Trophoblast cell (in vitro differentiated cells and primary cell): Measurements from ENCODE around the gene DESI2.

Experiments used
- DNase-seq, 2 donors: peaks; one replicate each; pipeline ENCODE4 v3.0.0-alpha.2; 2016
- H2AFZ ChIP-seq: 2 replicates; pipeline ENCODE4 v1.6.1; 2013; ENCODE audit warnings: low read length, moderate library complexity, mild to moderate bottlenecking; ENCODE audit not compliant: insufficient read depth, poor library complexity
- H2AK5ac ChIP-seq: 2 replicates; pipeline ENCODE4 v1.6.1; 2013; ENCODE audit warnings: mild to moderate bottlenecking, low read length
- H2BK120ac ChIP-seq: 2 replicates; pipeline ENCODE4 v1.6.1; 2013; ENCODE audit warnings: low read length, mild to moderate bottlenecking, moderate library complexity; ENCODE audit not compliant: insufficient read depth, poor library complexity
- H2BK12ac ChIP-seq: 2 replicates; pipeline ENCODE4 v1.6.1; 2013; ENCODE audit warnings: mild to moderate bottlenecking, low read length, moderate library complexity
- H2BK5ac ChIP-seq: 2 replicates; pipeline ENCODE4 v1.6.1; 2013; ENCODE audit warnings: low read length, low read depth, moderate library complexity, mild to moderate bottlenecking; ENCODE audit not compliant: poor library complexity
- H3K14ac ChIP-seq: 2 replicates; pipeline ENCODE4 v1.6.1; 2013; ENCODE audit warnings: mild to moderate bottlenecking, low read length
- H3K18ac ChIP-seq: 2 replicates; pipeline ENCODE4 v1.6.1; 2013; ENCODE audit warnings: mild to moderate bottlenecking, low read length
- H3K23ac ChIP-seq: 2 replicates; pipeline ENCODE4 v1.6.1; 2013; ENCODE audit warnings: low read length
- H3K27ac ChIP-seq: 2 replicates; pipeline ENCODE4 v1.5.1; 2013; ENCODE audit warnings: low read depth, mild to moderate bottlenecking, inconsistent platforms, low read length, moderate library complexity
- H3K27me3 ChIP-seq: 2 replicates; pipeline ENCODE4 v1.6.1; 2013; ENCODE audit warnings: inconsistent platforms, mild to moderate bottlenecking, low read length, moderate library complexity; ENCODE audit not compliant: insufficient read depth
- H3K36me3 ChIP-seq, 2 experiments: 1 replicate in 1 of 2; 2 replicates in 1 of 2; pipeline ENCODE4 v1.6.1; 2013; ENCODE audit warnings: low read length in 2 of 2, mild to moderate bottlenecking in 2 of 2, moderate library complexity in 1 of 2; ENCODE audit not compliant: insufficient read depth in 2 of 2, control insufficient read depth in 1 of 2
- H3K4ac ChIP-seq: 2 replicates; pipeline ENCODE4 v1.6.1; 2013; ENCODE audit warnings: low read depth, mild to moderate bottlenecking, low read length, moderate library complexity
- H3K4me1 ChIP-seq, 2 experiments: 1 replicate in 1 of 2; 2 replicates in 1 of 2; pipeline ENCODE4 v1.6.1; 2013; ENCODE audit warnings: low read length in 2 of 2, mild to moderate bottlenecking in 2 of 2, moderate library complexity in 1 of 2; ENCODE audit not compliant: insufficient read depth in 2 of 2, control insufficient read depth in 1 of 2
- H3K4me2 ChIP-seq: 2 replicates; pipeline ENCODE4 v1.6.1; 2013; ENCODE audit warnings: inconsistent platforms, mild to moderate bottlenecking, low read length, moderate library complexity
- H3K4me3 ChIP-seq: 2 replicates; pipeline ENCODE4 v1.5.1; 2013; ENCODE audit warnings: mild to moderate bottlenecking, low read depth, low read length, inconsistent platforms
- H3K79me1 ChIP-seq: one replicate; pipeline ENCODE4 v1.6.1; 2013; ENCODE audit warnings: low read length
- H3K79me2 ChIP-seq: 2 replicates; pipeline ENCODE4 v1.6.1; 2013; ENCODE audit warnings: low read length, mild to moderate bottlenecking; ENCODE audit not compliant: control insufficient read depth, insufficient read depth, poor library complexity
- H3K9ac ChIP-seq: 2 replicates; pipeline ENCODE4 v1.6.1; 2013; ENCODE audit warnings: mild to moderate bottlenecking, low read length
- H3K9me3 ChIP-seq: 2 replicates; pipeline ENCODE4 v1.6.1; 2013; ENCODE audit warnings: low read depth, mild to moderate bottlenecking, control low read depth, inconsistent platforms, low read length; ENCODE audit not compliant: insufficient read depth
- H4K12ac ChIP-seq: 2 replicates; pipeline ENCODE4 v1.6.1; 2013; ENCODE audit warnings: low read depth, mild to moderate bottlenecking, low read length, moderate library complexity
- H4K8ac ChIP-seq: 2 replicates; pipeline ENCODE4 v1.6.1; 2013; ENCODE audit warnings: low read depth, mild to moderate bottlenecking, low read length, moderate library complexity
- H4K91ac ChIP-seq: one replicate; pipeline ENCODE4 v1.6.1; 2013; ENCODE audit warnings: low read depth, mild to moderate bottlenecking, low read length, moderate library complexity
- WGBS: extraction: QIAGEN DNeasy Blood & Tissue Kit; methylation state at CpG from one replicate; pipeline ENCODE4 v1.1.7; 2013; ENCODE audit warnings: missing lambda C conversion rate; ENCODE audit not compliant: insufficient read length, insufficient coverage; ENCODE audit errors: extremely low coverage; 5-methylcytosine and 5-hydroxymethylcytosine counted together

The DESI2 gene

GRCh38 chr1:244640917-244641316 is 12.0 kb upstream of the DESI2 start:
- Histone ChIP-seq H4K12ac (no peak overlapping the region), H3K9me3 (no peaks in the 10 kb centered on the region), H3K79me1 (no peaks in the 10 kb centered on the region), H3K79me2 (no peaks in the 10 kb centered on the region), H4K8ac (no peak overlapping the region), H2AFZ (no peak overlapping the region), H3K23ac (no peak overlapping the region), H3K14ac (no peak overlapping the region), H2BK5ac (no peak overlapping the region), H3K4ac (no peak overlapping the region), H4K91ac (no peak overlapping the region), H3K27me3 (no peaks in the 10 kb centered on the region), H2BK120ac (no peak overlapping the region), H3K4me2 (no peak overlapping the region), H3K27ac (no peak overlapping the region), H3K4me1 (no peaks in the 10 kb centered on the region), H3K36me3 (no peaks in the 10 kb centered on the region), H3K18ac (no peak overlapping the region), H2BK12ac (no peak overlapping the region), H2AK5ac (no peak overlapping the region), H3K4me3 (no peak overlapping the region), H3K9ac (no peak overlapping the region)
- no CpG with 5 or more reads among the region's 6 CpGs for WGBS
- no peak for DNase-seq

- H2AFZ ChIP-seq: no peak overlapping the region
- H3K36me3 ChIP-seq: no peaks in the 10 kb centered on the region
- no peak overlapping the region for H3K27ac ChIP-seq
- no peak overlapping the region for H3K4me2 ChIP-seq
- H3K18ac ChIP-seq: no peak overlapping the region
- H3K4me1 ChIP-seq: no peaks in the 10 kb centered on the region
- H3K27me3 ChIP-seq: no peaks in the 10 kb centered on the region
- no peak overlapping the region for H2AK5ac ChIP-seq
- no peak overlapping the region for H3K14ac ChIP-seq
- WGBS: no CpG with 5 or more reads among the region's 16 CpGs
- H4K12ac ChIP-seq: no peak overlapping the region
- no peak overlapping the region for H2BK120ac ChIP-seq
- no peaks in the 10 kb centered on the region for H3K79me2 ChIP-seq
- H2BK12ac ChIP-seq: no peak overlapping the region
- H2BK5ac ChIP-seq: no peak overlapping the region
- H3K4ac ChIP-seq: no peak overlapping the region
- DNase-seq: no peak
- no peak overlapping the region for H4K8ac ChIP-seq
- no peak overlapping the region for H3K4me3 ChIP-seq
- no peak overlapping the region for H3K23ac ChIP-seq
- no peak overlapping the region for H4K91ac ChIP-seq
- H3K79me1 ChIP-seq: no peaks in the 10 kb centered on the region
- no peak overlapping the region for H3K9ac ChIP-seq
- no peaks in the 10 kb centered on the region for H3K9me3 ChIP-seq
Observed at GRCh38 chr1:244642526-244642925, 10.4 kb upstream of the DESI2 start.

- H3K4me2 ChIP-seq: no peak overlapping the region
- no peak overlapping the region for H2BK5ac ChIP-seq
- no peaks in the 10 kb centered on the region for H3K4me1 ChIP-seq
- H3K18ac ChIP-seq: no peak overlapping the region
- no peak overlapping the region for H3K23ac ChIP-seq
- H4K91ac ChIP-seq: no peak overlapping the region
- H3K9ac ChIP-seq: no peak overlapping the region
- no peak for DNase-seq
- H3K79me2 ChIP-seq: no peaks in the 10 kb centered on the region
- no peak overlapping the region for H3K4me3 ChIP-seq
- H4K8ac ChIP-seq: no peak overlapping the region
- H3K36me3 ChIP-seq: no peaks in the 10 kb centered on the region
- no peaks in the 10 kb centered on the region for H3K79me1 ChIP-seq
- no peak overlapping the region for H4K12ac ChIP-seq
- no peak overlapping the region for H2BK120ac ChIP-seq
- no peak overlapping the region for H2AFZ ChIP-seq
- H2BK12ac ChIP-seq: no peak overlapping the region
- WGBS: no CpG with 5 or more reads among the region's 14 CpGs
- no peak overlapping the region for H2AK5ac ChIP-seq
- H3K27ac ChIP-seq: no peak overlapping the region
- H3K27me3 ChIP-seq: no peaks in the 10 kb centered on the region
- H3K4ac ChIP-seq: no peak overlapping the region
- H3K14ac ChIP-seq: no peak overlapping the region
- no peaks in the 10 kb centered on the region for H3K9me3 ChIP-seq
Observed at GRCh38 chr1:244642988-244643387, 9.9 kb upstream of the DESI2 start.

- H3K4me1 ChIP-seq: no peaks in the 10 kb centered on the region
- no peak overlapping the region for H3K4me3 ChIP-seq
- no peak overlapping the region for H3K27ac ChIP-seq
- no peak overlapping the region for H3K18ac ChIP-seq
- no peak overlapping the region for H2BK12ac ChIP-seq
- H3K9me3 ChIP-seq: no peaks in the 10 kb centered on the region
- H2AK5ac ChIP-seq: no peak overlapping the region
- H3K14ac ChIP-seq: no peak overlapping the region
- H4K91ac ChIP-seq: no peak overlapping the region
- H4K12ac ChIP-seq: no peak overlapping the region
- H3K36me3 ChIP-seq: no peaks in the 10 kb centered on the region
- H2AFZ ChIP-seq: no peak overlapping the region
- H3K27me3 ChIP-seq: no peaks in the 10 kb centered on the region
- no peak overlapping the region for H2BK5ac ChIP-seq
- no peak for DNase-seq
- H3K9ac ChIP-seq: no peak overlapping the region
- WGBS: no CpG with 5 or more reads among the region's 6 CpGs
- no peak overlapping the region for H3K23ac ChIP-seq
- H2BK120ac ChIP-seq: no peak overlapping the region
- no peak overlapping the region for H4K8ac ChIP-seq
- H3K4me2 ChIP-seq: no peak overlapping the region
- no peak overlapping the region for H3K4ac ChIP-seq
- no peaks in the 10 kb centered on the region for H3K79me1 ChIP-seq
- H3K79me2 ChIP-seq: no peaks in the 10 kb centered on the region
Observed at GRCh38 chr1:244645414-244645813, 7.5 kb upstream of the DESI2 start.
